Activated CD4-positive, alpha-beta T cell treated with anti-CD3 and anti-CD28 coated beads, Interleukin-2, amount 50 U/mL, for 16 hours (primary cell): ENCODE data around the gene ACADVL.
"Not testable (repeated sequence)": the region's sequence is repeated elsewhere in the genome, so short reads cannot be mapped to it uniquely, and the experiment has no call there.

Source experiments
- DNase-seq: peaks from one replicate; pipeline ENCODE4 v3.0.0-alpha.2; 2020

ACADVL gene

DNA sequence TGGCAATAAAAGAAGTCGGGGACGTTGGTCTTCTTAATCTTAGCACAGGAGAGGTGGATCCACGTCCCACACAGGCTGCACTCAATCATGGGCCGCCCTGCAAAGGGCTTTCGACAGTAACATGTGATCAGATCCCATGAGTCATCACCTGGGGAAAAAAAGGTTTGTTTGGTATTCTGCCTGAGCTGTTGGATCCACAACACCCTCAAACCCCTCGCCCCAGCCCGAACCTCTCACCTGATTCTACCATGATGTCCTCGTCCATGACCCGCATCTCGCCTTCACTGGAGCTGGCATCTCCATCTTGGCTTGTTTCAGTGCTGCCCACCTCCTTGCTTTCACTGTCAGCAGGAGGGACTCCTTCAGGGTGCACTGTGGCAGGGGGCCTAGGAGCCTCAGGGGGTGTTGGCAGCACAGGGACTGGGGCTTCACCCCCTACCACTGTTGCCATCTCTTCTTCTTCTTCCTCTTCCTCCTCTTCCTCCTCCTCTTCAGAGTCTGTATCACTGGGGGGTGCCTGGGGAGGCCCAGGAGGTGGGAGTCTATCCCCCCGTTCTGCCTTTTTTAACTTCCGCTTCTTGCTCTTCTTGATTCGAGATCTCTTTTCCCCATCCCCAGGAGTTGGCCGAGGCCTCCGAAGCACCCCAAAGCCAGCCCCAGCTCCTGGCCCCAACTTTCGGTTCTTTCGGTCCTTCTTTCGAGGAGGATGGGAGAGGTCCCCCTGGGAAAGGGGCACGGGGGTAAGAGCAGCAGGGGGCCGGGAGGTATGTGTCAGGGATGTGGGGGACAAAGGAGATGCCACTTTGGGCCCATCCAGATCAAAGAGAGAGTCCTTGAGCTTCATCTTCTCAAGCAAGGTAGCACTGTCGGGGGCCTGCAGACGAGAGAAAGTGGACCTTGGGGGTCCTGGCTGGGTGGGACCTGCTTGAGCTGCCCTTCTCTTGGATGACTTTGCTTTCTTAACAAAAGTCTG, 16.2 kb downstream of the ACADVL start:
- no peak for DNase-seq

- DNase-seq: no peak
These were observed 17.1 kb downstream of the ACADVL start for GRCh38 chr17:7236808-7237207.

GRCh38 chr17:7237266-7237760, 17.6 kb downstream of the ACADVL start:
- no peak for DNase-seq

DNA sequence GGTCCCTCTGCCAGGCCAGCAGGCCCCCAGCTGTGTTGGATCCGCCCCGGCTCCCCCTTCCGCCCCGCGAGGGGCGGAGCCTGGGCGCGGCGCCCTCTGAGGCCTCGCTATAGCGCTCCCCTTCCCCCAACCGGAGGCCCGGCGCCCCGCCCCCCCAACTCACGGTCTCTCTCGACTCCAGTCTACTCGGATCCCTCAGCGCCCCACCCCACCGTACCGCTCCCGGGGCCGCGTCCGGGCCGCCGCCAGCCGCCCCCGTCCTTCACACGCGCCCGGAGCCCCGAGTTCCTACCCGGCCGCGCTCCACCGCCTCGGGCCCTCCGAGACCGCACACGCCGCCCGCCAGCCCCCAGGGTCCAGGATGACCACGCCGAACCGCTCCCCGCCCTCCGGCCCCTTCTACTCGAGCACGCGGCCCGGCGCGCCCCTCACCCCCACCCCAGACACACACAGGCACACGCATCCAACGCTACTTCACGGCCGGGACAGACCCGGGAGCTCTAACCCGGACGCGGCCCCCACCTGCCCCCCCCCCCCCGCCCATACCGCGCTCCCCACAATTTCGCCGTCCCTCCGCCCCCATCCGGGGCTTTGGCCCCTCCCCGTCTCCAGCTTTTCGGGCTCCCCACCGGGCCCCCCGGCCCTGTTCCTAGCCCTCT, 18.2 kb downstream of the ACADVL start:
- DNase-seq: peak; percentile 86

DNA sequence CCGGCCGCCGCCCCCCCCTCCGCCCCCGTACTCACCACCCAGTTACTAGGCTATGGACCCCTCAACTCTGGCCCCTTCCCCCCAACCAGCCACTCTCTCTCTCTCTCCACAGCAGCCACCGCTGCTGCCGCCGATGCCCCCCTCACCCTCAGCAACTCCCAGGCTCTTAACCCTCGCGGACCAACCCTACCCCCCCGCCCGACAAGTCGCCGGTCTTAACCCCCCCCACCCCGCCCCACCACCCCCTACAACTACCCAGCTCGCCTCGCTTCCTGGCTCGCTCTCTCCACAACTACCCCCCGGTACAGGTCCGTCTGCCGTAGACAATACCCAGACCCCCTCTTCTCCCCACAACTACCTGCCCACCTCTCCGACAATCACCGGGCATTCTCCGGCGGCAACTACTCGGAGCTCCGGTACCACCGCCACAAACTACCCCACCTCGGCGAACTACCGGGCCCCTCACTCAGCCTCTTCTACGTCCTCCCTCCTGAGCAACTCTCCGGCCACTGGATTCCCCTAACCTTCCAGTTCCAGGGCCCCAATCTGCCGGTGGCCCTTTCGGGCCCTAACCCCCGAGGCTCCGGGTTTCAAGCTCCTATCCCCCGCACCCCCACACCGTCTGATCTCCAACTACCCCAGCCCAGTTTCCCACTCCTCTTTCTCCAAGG, 18.8 kb downstream of the ACADVL start:
- DNase-seq: no peak

DNA sequence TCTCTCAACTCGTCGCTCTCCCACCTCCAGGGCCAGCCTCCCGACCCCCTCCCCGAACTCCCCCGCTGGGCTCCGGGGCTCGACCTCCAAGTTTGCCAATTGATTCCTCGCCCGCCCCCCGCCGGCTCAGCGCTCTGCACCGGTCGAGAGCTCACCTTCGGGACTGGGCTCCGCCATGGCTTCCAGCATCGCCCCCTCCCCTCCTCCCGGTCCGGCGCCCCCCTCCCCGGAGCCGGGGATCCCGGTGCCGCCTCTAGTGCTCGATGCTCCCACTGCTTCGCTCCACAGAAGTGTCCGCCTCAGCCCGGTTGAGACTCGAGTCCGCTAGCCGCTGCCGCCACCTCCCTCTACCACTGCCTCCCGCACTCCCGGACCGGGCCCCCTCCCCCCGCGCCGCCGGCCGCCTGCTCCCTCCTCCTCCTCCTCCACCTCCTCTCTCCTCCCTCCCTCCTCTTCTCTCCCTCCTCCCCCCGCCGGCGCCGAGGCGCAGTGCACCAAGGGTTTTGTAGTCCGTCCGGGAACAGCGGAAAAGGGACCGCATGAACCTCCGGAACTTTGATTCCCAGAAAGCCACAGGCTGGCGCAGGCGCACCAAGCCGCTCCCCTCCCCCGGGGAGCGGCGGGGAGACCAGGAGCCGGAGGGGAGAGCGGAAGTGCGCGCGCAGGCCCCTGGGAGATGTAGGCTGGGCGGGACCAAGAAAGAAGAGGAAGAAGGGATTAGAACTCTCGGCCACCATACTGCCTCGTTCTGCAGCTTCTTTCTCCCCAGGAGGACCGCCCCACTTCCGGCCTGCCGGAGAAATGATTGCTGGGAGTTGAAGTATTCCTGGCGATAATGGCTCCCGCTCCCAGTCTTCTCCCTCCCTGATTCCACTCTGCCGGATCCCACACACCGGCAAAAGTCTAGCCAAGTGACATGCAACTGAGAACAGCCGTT, 19.6 kb downstream of the ACADVL start, which contains the start of gene PHF23:
TSS of gene PHF23 (minus strand) at position 367 of the 937 bp plus-strand sequence. CDS start at position 189, 178 bp downstream.
- DNase-seq: peak; percentile 100

DNA sequence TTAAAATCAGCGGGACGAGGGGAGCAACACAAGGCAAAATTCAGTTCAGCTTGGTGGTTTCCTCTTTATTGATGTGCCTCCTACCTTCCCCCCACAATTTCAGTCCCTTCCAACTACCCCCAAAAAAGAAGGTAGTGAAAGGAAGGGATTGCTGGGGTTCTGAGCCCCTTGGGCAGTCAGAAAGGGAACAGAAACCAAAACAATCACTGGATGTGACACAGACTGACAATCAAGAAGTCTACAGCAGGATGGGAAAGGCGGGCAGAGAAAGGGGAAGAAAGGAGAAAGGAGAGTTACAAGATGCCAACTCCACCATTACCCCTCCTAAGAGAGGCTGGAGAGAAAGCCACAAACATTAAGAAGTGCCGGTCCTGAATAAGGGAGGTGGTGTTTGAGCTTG, 20.6 kb downstream of the ACADVL start:
- DNase-seq: no peak

- DNase-seq: no peak
These were observed 21.5 kb downstream of the ACADVL start for GRCh38 chr17:7241090-7241733.

DNA sequence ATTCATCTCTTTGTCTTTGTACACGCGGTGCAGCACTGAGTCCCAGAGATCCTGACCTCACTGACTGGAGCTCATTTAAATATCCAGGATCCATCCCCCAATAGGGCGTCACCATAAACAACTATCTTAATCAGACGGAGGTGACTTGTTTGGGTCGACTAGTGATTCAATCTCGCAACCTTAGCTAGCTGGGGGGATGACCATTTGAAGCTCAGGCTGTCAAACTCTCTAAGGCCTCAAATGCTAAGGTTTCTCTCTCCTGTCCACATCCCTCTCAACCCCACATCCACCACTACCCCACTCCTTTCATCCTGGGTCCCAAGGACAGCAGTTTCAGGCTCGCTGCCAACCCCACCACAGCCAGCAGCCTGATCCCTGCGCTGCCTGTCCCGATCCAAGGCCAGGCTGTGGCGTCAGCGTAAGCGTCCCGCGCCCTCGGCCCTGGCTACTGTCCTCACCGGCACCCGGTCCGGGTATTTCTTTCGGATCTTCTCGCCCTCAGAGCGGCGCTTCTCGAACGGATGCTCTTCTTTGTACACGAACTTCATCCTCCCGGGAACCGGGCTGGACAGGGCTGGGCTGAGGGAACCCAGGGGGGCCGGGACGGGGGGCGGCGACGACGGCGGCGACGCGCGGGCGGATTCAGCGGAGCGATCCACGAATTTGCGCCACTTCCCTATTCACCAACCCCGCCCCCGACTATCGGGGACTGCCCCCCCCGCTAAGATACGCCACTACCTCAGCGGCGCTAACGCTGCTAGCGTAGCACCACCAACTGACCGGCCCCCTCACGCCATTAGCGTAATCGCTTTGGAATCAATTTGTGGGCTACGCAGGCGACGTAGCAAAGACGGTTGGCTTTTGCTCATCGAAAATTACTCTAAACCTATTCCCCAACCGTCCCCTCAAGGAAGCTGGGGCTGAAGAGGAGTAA, 22.3 kb downstream of the ACADVL start, which contains the start of gene GABARAP:
TSS of gene GABARAP (minus strand) at position 667 of the 934 bp plus-strand sequence. CDS start at position 548, 119 bp downstream.
- DNase-seq: peak; percentile 90

DNA sequence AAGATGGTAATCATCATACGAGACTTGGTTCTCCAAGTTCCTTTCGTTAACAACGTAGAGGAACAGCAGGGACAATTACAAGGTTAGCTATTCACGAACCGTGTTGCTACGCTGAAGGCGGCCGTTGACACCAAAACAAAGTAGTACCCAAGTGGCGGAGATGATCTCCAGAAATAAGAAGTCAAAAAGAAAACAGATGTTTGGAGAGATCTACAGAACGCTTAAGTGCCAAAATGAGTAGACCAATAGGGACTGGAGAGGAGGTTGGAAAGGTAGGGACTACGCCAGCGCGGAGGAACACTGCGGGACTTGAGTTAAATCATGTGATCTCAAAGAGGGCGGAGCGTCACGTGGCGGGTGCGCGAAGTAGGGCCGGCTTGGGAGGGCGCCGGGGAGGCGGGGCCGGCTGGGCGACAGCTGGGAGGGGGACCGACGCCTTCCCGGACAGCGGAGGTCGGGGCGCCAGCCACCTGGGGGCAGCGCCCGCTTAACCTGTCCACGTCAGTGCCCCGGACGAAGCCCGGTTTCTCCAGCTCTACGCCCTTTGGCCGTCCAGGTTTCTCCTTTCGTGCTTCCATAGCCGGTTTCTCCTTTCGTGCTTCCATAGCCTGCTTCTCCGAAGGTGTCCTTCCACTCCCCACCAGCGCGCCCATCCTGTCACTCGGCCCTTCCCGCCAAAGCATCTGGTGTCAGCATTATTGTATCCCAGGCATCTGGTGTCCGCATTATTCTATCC, 23.1 kb downstream of the ACADVL start:
- DNase-seq: peak; percentile 91

DNA sequence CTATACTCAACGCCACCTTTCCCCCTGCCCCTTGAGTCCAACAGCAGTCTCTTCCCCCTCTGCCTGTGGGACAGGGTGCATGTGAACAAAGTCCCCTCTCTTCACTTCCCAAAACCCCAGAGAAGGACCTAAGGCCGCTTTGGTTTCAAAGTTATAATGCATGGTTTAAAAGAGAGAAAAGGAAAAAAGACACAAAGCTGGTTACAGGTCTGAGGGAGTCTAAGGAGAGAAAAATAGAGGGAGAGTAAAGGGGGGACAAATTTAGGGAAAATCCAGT, 23.7 kb downstream of the ACADVL start:
- no peak for DNase-seq

GRCh38 chr17:7243838-7244237, 24.1 kb downstream of the ACADVL start:
- not testable (repeated sequence) for DNase-seq

GRCh38 chr17:7246779-7247178, 27.0 kb downstream of the ACADVL start:
- DNase-seq: no peak

DNA sequence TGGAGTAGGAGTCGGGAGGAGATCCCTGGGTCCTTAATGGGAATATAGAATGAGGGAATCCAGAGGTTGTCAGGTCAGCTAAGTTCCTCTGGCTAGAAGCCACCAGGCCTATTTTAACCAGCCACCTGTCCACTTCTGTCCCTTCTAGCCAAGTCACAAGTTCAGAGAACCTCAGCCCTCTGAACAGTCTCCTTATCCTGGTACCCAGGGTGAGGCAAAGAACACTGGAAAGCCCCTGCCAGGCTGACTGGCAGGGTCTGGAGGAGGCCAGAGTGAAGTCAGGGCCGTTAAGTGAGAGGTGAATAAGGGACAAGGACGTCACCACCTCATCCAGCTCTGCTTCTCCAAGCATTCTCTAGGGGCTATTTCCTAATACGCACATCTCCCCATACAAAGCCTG, 29.1 kb downstream of the ACADVL start:
- DNase-seq: no peak

DNA sequence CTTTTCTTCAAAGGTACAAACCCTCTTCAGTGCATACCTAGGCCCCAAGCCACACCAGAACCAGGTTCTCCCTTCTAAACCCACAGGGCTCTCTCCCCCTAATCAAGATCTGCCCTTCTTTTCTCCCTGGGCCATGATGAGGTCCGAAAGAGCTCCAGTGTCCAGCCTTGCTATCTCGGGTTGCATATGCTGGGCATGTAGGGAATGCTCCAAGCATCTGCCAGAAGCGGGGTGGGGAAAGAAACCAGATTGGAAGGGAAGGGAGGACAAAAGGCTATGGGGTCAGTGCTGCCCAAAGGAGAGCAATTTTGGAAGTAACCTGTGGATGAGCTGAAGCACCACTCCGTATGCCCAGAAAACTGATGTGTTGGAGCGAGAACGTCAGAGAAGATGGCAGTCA, 29.5 kb downstream of the ACADVL start:
- no peak for DNase-seq

DNA sequence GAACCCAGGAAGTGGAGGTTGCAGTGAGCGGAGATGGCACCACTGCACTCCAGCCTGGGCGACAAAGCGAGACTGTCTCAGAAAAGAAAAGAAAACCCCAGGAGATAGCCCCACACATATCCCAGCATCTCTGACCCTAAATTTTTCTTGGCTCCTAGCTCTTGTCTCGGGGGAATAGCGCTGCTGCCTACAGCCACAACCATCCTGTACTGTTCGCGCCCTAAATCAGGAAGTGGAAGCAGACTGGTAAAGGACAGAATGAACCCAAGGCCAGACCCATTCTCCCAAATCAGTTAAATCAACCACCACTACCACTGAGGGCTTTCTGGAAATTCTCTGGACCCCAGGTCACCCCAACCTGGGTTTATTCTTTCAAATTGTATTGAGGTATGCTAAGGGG, 30.1 kb downstream of the ACADVL start:
- DNase-seq: no peak

GRCh38 chr17:7250695-7251627, 31.2 kb downstream of the ACADVL start:
- DNase-seq: no peak

DNA sequence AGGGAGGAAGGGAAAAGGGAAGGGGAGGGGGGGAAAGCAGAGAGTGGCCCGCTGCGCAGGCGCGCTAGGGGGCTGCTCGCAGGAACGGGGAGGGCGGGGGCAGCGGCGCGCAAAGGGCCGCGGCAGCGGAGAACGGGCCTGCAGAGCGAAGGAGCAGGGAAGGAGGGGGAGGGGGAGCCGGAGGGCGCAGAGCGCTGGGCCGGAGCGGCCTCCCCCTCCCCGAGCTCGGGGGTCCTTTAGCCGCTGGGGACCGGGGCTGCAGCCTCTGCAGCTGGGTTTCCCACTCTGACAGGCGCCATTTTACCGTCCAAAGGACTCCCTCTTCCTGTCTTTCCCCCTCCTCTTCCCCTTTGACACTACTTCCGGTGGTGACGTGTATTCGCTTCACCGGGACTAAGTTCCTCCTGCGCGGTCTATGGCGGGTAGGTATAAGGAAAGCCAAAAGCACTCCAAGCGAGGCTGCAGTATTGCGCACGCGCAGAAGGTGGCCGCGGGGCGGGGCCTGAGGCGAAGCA, 32.0 kb downstream of the ACADVL start, which contains the start of gene CTDNEP1:
TSS of gene CTDNEP1 (minus strand) at position 74 of the 515 bp plus-strand sequence. CDS start 438 bp downstream, outside the sequence.
- peak; percentile 100 for DNase-seq
